ENCODE measurements around the gene TECRL.

The TECRL gene

GRCh38 chr4:64271601-64272081 lies 137.6 kb downstream of the TECRL start:
- DNase-seq (ENCODE audit: extremely low read depth, low read depth): no peak
- TF ChIP-seq, protein P1, sequence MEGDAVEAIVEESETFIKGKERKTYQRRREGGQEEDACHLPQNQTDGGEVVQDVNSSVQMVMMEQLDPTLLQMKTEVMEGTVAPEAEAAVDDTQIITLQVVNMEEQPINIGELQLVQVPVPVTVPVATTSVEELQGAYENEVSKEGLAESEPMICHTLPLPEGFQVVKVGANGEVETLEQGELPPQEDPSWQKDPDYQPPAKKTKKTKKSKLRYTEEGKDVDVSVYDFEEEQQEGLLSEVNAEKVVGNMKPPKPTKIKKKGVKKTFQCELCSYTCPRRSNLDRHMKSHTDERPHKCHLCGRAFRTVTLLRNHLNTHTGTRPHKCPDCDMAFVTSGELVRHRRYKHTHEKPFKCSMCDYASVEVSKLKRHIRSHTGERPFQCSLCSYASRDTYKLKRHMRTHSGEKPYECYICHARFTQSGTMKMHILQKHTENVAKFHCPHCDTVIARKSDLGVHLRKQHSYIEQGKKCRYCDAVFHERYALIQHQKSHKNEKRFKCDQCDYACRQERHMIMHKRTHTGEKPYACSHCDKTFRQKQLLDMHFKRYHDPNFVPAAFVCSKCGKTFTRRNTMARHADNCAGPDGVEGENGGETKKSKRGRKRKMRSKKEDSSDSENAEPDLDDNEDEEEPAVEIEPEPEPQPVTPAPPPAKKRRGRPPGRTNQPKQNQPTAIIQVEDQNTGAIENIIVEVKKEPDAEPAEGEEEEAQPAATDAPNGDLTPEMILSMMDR (IDR thresholded peaks at IDR 0.05; ENCODE audit: low read depth, low read length, missing control alignments): no peak
- H3K4me3 ChIP-seq (replicated peaks; ENCODE audit: low read depth, low read length): no peak overlapping the region

- no peak overlapping the region for H3K4me3 ChIP-seq (replicated peaks; ENCODE audit: low read depth, low read length)
- TF ChIP-seq, protein P1 (IDR thresholded peaks at IDR 0.05; ENCODE audit: low read depth, low read length, missing control alignments): no peak
- DNase-seq (ENCODE audit: extremely low read depth, low read depth): no peak
Observed at GRCh38 chr4:64266669-64267068, 142.6 kb downstream of the TECRL start.

DNA sequence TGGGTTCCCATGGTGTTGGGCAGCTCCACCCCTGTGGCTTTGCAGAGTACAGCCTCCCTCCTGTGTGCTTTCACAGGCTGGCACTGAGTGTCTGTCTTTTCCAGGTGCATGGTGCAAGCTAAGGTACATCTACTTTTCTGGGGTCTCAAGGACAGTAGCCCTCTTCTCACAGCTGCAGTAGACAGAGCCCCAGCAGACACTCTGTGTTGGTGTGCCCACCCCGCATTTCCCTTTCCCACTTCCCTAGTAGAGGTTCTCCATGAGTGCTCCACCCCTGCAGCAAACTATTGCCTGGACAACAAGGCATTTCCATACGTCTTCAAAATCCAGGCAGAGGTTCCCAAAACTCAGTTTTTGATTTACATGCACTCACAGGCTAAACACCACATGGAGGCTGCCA lies 143.0 kb downstream of the TECRL start:
- DNase-seq (ENCODE audit: extremely low read depth, low read depth): no peak
- TF ChIP-seq, protein P1 (IDR thresholded peaks at IDR 0.05; ENCODE audit: low read depth, low read length, missing control alignments): no peak
- H3K4me3 ChIP-seq (replicated peaks; ENCODE audit: low read depth, low read length): no peak overlapping the region

- no peak for DNase-seq (ENCODE audit: extremely low read depth, low read depth)
- TF ChIP-seq, protein P1 (IDR thresholded peaks at IDR 0.05; ENCODE audit: low read depth, low read length, missing control alignments): no peak
- no peak overlapping the region for H3K4me3 ChIP-seq (replicated peaks; ENCODE audit: low read depth, low read length)
Observed at GRCh38 chr4:64251781-64252180, 157.5 kb downstream of the TECRL start.

DNA sequence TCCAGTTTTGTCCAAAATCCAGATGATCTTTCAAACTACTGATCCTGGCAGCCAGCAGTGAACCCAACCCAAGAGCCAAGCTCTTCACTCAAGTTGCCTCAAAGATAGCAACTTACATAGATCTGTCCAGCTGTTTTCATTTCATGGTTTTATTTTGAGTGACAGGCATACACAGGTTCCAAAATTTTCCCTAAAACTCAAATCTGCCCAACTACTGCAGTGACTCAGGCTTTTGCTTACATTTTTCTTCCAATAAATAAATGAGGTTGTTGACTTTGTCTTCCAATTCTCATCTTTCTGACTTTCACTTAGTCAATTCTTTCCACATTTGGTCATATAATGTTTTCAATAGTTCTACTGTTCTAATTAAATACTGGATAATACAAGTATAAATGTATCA lies 158.8 kb downstream of the TECRL start:
- no peak overlapping the region for H3K4me3 ChIP-seq (replicated peaks; ENCODE audit: low read depth, low read length)
- no peak for DNase-seq (ENCODE audit: extremely low read depth, low read depth)

DNA sequence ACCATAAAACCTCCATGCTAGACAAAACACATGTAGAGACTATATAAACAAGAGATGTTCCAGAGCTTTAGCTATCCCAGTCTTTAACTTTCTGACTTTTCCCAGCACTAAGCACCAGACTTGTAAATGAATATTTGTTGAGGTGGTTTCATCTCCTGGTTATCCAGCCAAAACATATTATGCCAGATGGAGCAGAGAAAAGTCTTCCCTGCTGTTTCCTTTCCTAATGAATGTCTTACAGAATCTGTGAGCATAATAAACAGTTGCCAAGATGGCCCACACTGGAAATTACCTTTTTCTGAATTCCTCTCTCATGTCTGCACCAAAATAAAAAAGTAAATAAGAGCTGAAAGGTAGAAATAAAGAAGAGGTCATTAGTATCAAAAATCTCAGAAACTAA lies 159.2 kb downstream of the TECRL start:
- H3K4me3 ChIP-seq (replicated peaks; ENCODE audit: low read depth, low read length): no peak overlapping the region
- TF ChIP-seq, protein P1 (IDR thresholded peaks at IDR 0.05; ENCODE audit: low read depth, low read length, missing control alignments): no peak
- no peak for DNase-seq (ENCODE audit: extremely low read depth, low read depth)

More for the DNA sequence above, 158.8 kb downstream of the TECRL start:
- TF ChIP-seq, protein P1 (IDR thresholded peaks at IDR 0.05; ENCODE audit: low read depth, low read length, missing control alignments): no peak

DNA sequence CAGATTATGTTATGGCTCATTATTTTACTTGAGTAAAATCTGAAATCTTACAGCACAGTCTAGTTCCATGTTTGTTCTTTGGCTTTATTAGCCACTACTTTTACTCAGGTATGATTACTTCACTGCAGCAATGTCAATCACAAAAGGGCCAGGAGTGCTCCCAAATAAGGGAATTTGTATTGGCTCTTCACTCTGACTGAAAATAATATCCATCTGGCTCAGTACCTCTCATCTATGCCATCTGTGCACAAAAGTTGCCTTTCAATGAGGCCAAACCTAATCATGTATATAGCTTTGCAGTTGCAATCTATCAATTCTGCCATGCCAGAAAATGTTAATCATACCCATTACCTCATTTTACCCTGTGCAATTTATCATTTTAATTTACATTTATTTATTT lies 161.1 kb downstream of the TECRL start:
- TF ChIP-seq, protein P1 (IDR thresholded peaks at IDR 0.05; ENCODE audit: low read depth, low read length, missing control alignments): no peak
- DNase-seq (ENCODE audit: extremely low read depth, low read depth): no peak

More for the DNA sequence above, 161.1 kb downstream of the TECRL start:
- H3K4me3 ChIP-seq (replicated peaks; ENCODE audit: low read depth, low read length): no peak overlapping the region

Measured in HFF-Myc (cell line).